ENCODE measurements around the gene CCL16.
A peak's percentile ranks its signal among the peaks of the same experiment; 100 is the strongest.

The CCL16 gene

DNA sequence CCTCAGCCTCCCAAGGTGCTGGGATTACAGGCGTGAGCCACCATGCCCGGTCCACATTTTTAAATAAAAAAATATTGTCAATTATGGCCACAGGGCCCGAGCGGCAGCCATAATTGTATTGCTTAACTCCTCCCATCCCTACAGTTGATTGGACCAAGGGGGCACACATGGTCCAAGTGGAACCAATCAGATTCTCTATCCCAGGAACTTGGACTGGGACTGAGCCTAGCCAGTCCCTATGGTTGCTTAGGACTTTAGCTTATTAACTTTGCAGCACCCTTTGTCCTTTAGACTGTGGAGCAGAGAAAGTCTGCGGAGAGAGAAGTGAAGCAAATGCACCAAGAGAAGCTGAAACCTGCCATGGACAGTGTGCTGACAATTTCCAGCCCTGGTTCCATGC is 45.2 kb downstream of the CCL16 start:
- H3K9me3 ChIP-seq (ENCODE audit: control insufficient read depth, insufficient read depth, low read depth, low read length) = no peaks in the 10 kb centered on the region
- no peaks in the 10 kb centered on the region for H3K36me3 ChIP-seq (ENCODE audit: control insufficient read depth, insufficient read depth, low read length)
- H3K27ac ChIP-seq (ENCODE audit: low read depth, low read length) = no peak overlapping the region
- H3K4me1 ChIP-seq (ENCODE audit: control insufficient read depth, insufficient read depth, low read length) = peaks cover 3% of the 10 kb centered on the region
- no peaks in the 10 kb centered on the region for H3K27me3 ChIP-seq (ENCODE audit: control insufficient read depth, insufficient read depth, low read length)
- H3K4me3 ChIP-seq (ENCODE audit: low read depth, low read length) = no peak overlapping the region
- H3K9ac ChIP-seq (ENCODE audit: low read length) = no peak overlapping the region

- H3K4me3 ChIP-seq (ENCODE audit: low read depth, low read length) = no peak overlapping the region
- H3K9ac ChIP-seq (ENCODE audit: low read length) = no peak overlapping the region
- H3K36me3 ChIP-seq (ENCODE audit: control insufficient read depth, insufficient read depth, low read length) = no peaks in the 10 kb centered on the region
- no peak overlapping the region for H3K27ac ChIP-seq (ENCODE audit: low read depth, low read length)
- H3K4me1 ChIP-seq (ENCODE audit: control insufficient read depth, insufficient read depth, low read length) = peaks cover 11% of the 10 kb centered on the region
- peaks cover 4% of the 10 kb centered on the region; the same call in 1 of the 2 replicates for H3K27me3 ChIP-seq (ENCODE audit: control insufficient read depth, insufficient read depth, low read length)
- no peaks in the 10 kb centered on the region for H3K9me3 ChIP-seq (ENCODE audit: control insufficient read depth, insufficient read depth, low read depth, low read length)
Measured at GRCh38 chr17:35934760-35935159, 46.5 kb downstream of the CCL16 start.

DNA sequence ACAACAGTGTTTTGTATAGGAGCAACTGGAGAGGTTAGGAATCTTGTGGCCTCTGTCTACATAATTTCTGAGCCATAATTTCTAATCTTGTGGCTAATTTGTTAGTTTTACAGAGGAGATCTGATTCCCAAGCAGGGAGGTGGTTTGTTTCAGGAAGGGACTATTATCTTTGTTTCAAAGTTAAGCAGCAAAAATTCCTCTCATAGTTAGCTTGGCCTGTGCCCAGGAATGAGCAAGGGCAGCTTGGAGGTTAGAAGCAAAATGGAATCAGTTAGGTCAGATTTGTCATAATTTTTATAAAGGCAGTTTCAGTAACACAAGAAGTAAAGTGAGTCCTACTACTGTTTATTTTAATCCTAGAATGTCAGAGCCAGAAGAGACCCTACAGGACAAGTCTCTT is 48.7 kb downstream of the CCL16 start:
- no peak overlapping the region for H3K4me3 ChIP-seq (ENCODE audit: low read depth, low read length)
- H3K36me3 ChIP-seq (ENCODE audit: control insufficient read depth, insufficient read depth, low read length) = no peaks in the 10 kb centered on the region
- H3K9me3 ChIP-seq (ENCODE audit: control insufficient read depth, insufficient read depth, low read depth, low read length) = no peaks in the 10 kb centered on the region
- no peak overlapping the region for H3K9ac ChIP-seq (ENCODE audit: low read length)
- peaks cover 4% of the 10 kb centered on the region; the same call in 1 of the 2 replicates for H3K27me3 ChIP-seq (ENCODE audit: control insufficient read depth, insufficient read depth, low read length)
- no peak overlapping the region for H3K27ac ChIP-seq (ENCODE audit: low read depth, low read length)
- peaks cover 11% of the 10 kb centered on the region for H3K4me1 ChIP-seq (ENCODE audit: control insufficient read depth, insufficient read depth, low read length)

DNA sequence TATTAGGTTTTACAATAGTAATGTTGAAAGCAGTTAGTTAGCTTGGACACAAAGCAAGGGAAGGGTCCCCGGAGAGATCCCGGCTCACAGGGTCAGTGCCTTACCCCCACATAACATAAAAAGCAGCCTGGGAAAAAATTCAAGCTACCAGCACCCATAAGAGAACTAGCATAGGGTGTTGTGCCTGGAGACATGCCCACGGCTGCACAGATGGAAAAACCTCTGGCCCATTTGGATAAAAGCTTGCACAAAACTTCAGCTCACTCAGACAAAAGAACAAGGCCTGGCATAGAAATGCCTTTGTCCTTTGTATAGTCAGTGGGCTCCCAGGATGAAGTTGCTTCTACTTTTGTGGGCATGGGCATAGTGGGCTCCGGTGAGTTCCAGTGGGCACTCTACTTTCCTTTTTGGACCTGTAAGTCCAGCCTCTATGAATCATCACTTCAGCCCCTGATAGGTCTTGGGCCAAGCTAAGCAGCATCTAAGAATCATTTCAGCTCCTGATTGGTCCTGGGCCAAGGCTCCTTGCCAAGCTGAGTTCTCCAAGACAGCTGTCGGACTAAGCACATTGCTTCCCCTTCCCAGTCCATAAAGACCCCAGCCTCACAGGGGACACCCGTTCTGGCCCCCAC is 49.4 kb downstream of the CCL16 start:
- Histone ChIP-seq H3K4me1 (ENCODE audit: control insufficient read depth, insufficient read depth, low read length) (peaks cover 11% of the 10 kb centered on the region), H3K9ac (ENCODE audit: low read length) (no peak overlapping the region), H3K36me3 (ENCODE audit: control insufficient read depth, insufficient read depth, low read length) (no peaks in the 10 kb centered on the region)

DNA sequence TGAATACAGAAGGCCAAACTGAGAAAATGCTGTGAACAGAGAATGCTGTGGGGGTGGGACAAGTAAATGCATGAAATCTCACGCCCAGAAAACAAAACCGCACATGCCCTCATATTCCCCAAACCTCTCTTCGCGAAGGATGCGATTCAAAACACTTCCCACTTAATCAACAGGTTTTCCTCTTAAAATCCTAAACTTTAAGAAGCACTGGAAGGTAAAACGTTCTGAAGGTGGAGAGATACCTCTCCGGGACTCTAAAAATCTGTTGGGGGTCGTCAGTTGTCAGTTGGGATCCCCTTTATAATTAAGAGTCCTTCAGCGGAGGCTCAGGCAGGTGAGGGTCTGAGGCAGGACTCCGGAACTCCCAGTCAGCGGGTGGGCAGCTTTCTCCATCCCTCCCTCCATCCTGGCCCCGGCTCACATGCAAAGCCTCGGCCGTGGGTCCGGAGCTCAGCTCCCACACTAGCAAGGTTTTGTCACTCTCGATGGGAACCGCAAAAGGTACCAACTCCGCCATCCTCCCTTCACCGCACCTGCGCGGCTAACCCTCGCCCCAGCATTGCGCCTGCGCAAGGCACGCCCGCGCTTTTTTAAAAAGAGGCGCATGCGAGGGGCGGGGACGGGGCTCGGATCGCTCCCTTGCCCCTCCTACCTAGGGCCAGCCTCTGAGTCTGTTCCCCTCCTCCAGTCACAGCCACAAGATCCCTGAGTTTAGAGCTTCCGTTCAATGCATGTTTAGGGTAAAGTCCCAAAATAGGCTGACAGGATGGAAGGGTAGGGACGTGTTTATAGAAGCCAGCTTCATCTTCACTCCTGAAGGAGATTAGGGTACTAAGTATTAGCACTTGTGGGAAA is 50.9 kb downstream of the CCL16 start, which contains the start of gene RDM1:
RDM1 (minus strand) TSS at position 563 of the 855 bp plus-strand sequence; CDS start at position 517, 46 bp downstream.
- peak within 1 kb of the TSS; percentile 78 for H3K4me3 ChIP-seq (ENCODE audit: low read depth, low read length)
- no peaks in the 10 kb centered on the region for H3K9me3 ChIP-seq (ENCODE audit: control insufficient read depth, insufficient read depth, low read depth, low read length)
- no peak within 1 kb of the TSS for H3K27ac ChIP-seq (ENCODE audit: low read depth, low read length)
- peak within 1 kb of the TSS; percentile 47 for H3K9ac ChIP-seq (ENCODE audit: low read length)
- peaks cover 11% of the 10 kb centered on the region for H3K4me1 ChIP-seq (ENCODE audit: control insufficient read depth, insufficient read depth, low read length)
- peaks cover 4% of the 10 kb centered on the region; the same call in 1 of the 2 replicates for H3K27me3 ChIP-seq (ENCODE audit: control insufficient read depth, insufficient read depth, low read length)
- H3K36me3 ChIP-seq (ENCODE audit: control insufficient read depth, insufficient read depth, low read length) = no peaks in the 10 kb centered on the region

More for the DNA sequence above, 49.4 kb downstream of the CCL16 start:
- H3K27ac ChIP-seq (ENCODE audit: low read depth, low read length) = no peak overlapping the region
- no peaks in the 10 kb centered on the region for H3K9me3 ChIP-seq (ENCODE audit: control insufficient read depth, insufficient read depth, low read depth, low read length)
- H3K4me3 ChIP-seq (ENCODE audit: low read depth, low read length) = no peak overlapping the region
- peaks cover 4% of the 10 kb centered on the region; the same call in 1 of the 2 replicates for H3K27me3 ChIP-seq (ENCODE audit: control insufficient read depth, insufficient read depth, low read length)

DNA sequence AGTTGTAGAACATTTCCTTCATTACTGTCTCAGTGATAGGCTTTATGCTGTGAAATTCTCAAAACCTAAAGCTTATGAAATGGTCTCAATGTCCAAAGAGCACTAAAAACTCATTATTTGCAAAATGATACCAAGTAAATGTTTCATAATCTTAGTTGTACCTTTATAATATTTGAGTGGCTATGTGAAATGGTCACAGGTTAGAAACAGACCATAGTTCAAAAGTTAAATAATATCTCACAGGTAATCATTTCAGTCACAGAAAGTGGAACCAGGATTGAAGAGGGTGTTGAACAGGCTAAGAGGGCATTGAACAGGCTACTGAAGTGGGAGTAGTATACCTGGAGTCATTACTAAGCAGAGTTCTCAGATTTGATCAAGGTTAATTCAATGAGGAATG is 53.6 kb downstream of the CCL16 start:
- Histone ChIP-seq H3K36me3 (ENCODE audit: control insufficient read depth, insufficient read depth, low read length) (peaks cover 4% of the 10 kb centered on the region), H3K27me3 (ENCODE audit: control insufficient read depth, insufficient read depth, low read length) (peaks cover 4% of the 10 kb centered on the region; the same call in 1 of the 2 replicates), H3K9me3 (ENCODE audit: control insufficient read depth, insufficient read depth, low read depth, low read length) (no peaks in the 10 kb centered on the region), H3K4me3 (ENCODE audit: low read depth, low read length) (no peak overlapping the region), H3K9ac (ENCODE audit: low read length) (no peak overlapping the region), H3K27ac (ENCODE audit: low read depth, low read length) (no peak overlapping the region), H3K4me1 (ENCODE audit: control insufficient read depth, insufficient read depth, low read length) (peaks cover 11% of the 10 kb centered on the region)

All from HUES6 (cell line).